ENCODE data around the gene HRH2. TPM values are rescaled to one million over a fixed set of nuclear protein-coding genes. Genes with fewer than 3 reads are reported as not detected.

HRH2 gene
- total and polyA plus RNA-seq, 7 experiments from 2014 or later, result 5.0 to 26.3 (median 8.0) TPM

DNA sequence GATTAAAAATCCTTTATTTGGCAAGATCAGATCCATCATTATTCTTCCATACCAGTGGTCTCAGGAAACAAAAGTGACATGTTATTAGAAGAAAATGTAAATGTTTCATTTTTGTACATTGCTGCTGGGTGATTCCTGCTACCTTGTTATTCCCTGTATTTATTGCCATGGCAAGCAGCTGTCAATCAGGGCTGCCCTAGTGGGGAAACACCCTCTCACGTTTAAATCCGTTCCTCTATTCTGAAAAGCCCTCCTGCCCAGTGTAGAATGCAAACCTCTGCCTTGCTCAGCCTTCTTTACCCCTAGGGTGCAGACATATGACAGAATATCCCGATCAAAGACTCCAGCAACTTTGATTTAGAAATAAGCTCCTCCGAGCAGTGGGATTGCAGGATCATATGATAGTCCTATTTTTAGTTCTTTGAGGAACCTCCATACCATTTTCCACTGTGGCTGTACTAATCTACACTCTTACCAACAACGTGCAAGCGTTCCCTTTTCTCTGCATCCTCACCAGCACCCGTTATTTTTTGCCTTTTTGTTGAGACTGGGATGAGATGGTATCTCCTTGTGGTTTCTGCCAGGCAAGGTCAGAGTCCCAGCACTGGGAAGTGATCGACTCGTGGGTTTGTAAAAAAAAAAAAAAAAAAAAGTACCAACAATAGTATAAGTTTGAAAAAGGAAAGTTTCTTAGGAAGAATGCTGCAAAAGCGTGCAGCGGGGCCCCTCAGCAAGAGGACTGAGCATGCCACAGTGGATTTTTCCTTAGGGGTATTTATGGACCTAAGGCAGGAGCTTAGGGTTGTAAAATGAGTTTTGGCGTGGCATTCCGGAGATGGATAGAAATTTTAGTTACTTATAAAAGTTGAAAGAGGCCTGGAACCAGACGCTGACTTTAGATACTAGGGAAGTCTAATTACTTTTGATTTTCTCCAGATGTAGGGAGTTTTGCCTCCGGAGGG lies 66.7 kb downstream of the HRH2 start:
- Mint-ChIP-seq H3K4me1 (peaks cover 0 to 2% (median 1%) of the 10 kb centered on the region in 7 donors), H3K36me3 (no peaks in the 10 kb centered on the region), H3K27ac (no peak overlapping the region), H3K4me3 (no peak overlapping the region), H3K27me3 (peaks cover 6 to 17% (median 7%) of the 10 kb centered on the region in 5 donors), H3K9me3 (peaks cover 0 to 1% (median 0%) of the 10 kb centered on the region in 11 donors)
- ATAC-seq (no peak), DNase-seq (no peak)
- Histone ChIP-seq H3K9me3 (ENCODE audit: control insufficient read depth in 2 of 3, low read length in 3 of 3) (no peaks in the 10 kb centered on the region), H3K27ac (ENCODE audit: low read depth, low read length) (no peak overlapping the region), H3K4me3 (ENCODE audit: low read length) (no peak overlapping the region), H3K36me3 (ENCODE audit: control insufficient read depth in 2 of 3, insufficient read depth in 3 of 3, low read length in 3 of 3) (no peaks in the 10 kb centered on the region), H3K27me3 (ENCODE audit: control insufficient read depth in 2 of 2, insufficient read depth in 2 of 2, low read length in 2 of 2) (no peaks in the 10 kb centered on the region), H3K4me1 (ENCODE audit: control insufficient read depth in 2 of 2, insufficient read depth in 2 of 2, low read length in 2 of 2) (peaks cover 0 to under 1% of the 10 kb centered on the region in 2 donors)
- intact Hi-C loops (cut with micrococcal nuclease), result no loop called here
- CTCF ChIA-PET, result interaction anchor here (0.9 to 1.3 kb wide), 2 partner anchors 125 to 190 kb away, joined by 3 read pairs; no protein-coding TSS in a partner anchor
- POLR2A ChIA-PET, result interaction anchor here (0.6 kb wide), 1 partner anchor 229 kb away, joined by 3 read pairs; no protein-coding TSS in a partner anchor

DNA sequence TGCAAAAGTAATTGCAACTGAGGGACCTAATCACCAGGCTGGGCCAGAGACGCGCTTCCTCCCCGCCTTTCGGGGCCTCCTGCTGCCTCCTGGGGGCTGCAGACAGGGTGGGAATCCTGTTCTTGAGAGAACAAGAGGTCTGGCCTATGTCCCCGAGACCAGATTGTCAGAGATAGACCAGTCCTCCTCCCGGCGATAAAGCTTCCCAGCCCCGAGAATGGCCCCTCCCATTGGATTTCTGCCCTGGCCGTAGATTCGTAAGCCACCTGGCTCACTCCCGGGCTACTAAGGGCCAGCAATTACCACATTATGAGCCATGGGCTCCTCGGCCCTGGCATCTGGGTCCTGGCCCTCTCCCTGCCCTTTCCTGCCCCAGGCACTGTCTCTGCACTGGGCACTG lies 70.4 kb downstream of the HRH2 start:
- Histone ChIP-seq H3K27me3 (ENCODE audit: control insufficient read depth in 2 of 2, insufficient read depth in 2 of 2, low read length in 2 of 2) (no peaks in the 10 kb centered on the region), H3K9me3 (ENCODE audit: control insufficient read depth in 2 of 3, low read length in 3 of 3) (no peaks in the 10 kb centered on the region), H3K27ac (ENCODE audit: low read depth, low read length) (no peak overlapping the region), H3K4me1 (ENCODE audit: control insufficient read depth in 2 of 2, insufficient read depth in 2 of 2, low read length in 2 of 2) (peaks cover 0 to 3% of the 10 kb centered on the region in 2 donors), H3K4me3 (ENCODE audit: low read length) (no peak overlapping the region), H3K36me3 (ENCODE audit: control insufficient read depth in 2 of 3, insufficient read depth in 3 of 3, low read length in 3 of 3) (no peaks in the 10 kb centered on the region)
- ATAC-seq (no peak), DNase-seq (no peak)
- Mint-ChIP-seq H3K27me3 (peaks cover 12 to 30% (median 19%) of the 10 kb centered on the region in 5 donors), H3K4me3 (no peak overlapping the region), H3K36me3 (peaks cover 0 to 3% (median 0%) of the 10 kb centered on the region in 5 donors), H3K9me3 (peaks cover 0 to 4% (median 0%) of the 10 kb centered on the region in 11 donors), H3K27ac (no peak overlapping the region), H3K4me1 (peaks cover 0 to 9% (median 7%) of the 10 kb centered on the region in 7 donors)
- CTCF ChIA-PET, result interaction anchor here (1.1 to 2.0 kb wide), 4 partner anchors 9 to 1384 kb away, joined by 3 to 6 read pairs (median 5); no protein-coding TSS in a partner anchor
- POLR2A ChIA-PET, result interaction anchor here (0.6 kb wide), 1 partner anchor 1402 kb away, joined by 3 read pairs; no protein-coding TSS in a partner anchor
- intact Hi-C loops (cut with micrococcal nuclease), result no loop called here

DNA sequence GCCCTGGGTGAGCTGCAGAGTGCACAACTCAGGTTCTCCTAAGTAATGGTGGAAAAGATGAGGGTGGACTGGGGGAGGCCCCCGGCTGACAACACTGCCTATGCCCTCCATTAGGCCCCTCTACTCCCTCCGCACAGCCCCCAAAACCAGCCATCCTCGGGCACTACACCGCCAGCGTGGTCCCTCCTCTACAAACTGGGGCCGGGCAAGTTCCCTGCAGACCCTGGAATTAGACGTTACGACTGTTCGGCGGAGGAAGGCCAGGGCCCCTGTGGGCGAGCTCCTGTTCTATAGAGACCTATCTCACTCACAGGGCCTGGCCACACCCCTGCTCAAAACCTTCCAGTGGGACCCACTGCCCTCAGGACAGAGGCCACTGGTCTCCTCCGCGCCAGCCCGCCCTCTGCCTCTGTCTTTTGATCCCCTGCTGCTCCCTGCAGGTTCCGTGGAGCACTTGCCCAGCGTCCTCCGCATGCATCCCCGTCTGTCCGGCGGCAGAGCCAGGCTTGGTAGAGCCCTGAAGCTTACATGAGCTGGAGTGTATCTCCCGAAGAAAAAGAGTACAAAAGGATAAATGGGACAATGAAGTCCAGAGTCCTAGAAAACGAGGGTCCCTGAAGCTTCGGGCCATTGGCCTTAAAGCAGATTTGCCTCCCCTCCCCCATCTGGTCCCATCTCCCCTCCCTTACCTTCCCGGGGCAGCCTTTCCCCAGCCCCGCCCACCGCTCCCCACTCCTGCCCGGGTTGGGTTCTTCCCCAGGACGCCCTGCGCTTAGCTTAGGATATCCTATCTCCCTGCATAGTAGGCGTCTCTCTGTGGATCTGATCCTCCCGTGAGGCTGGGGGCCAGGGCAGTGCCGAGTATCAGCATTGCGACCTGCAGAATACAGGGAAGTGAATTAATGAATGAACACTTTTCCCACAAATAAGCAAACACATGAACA lies 71.3 kb downstream of the HRH2 start:
- Mint-ChIP-seq H3K4me1 (peaks cover 0 to 9% (median 7%) of the 10 kb centered on the region in 7 donors), H3K27ac (no peak overlapping the region), H3K36me3 (peaks cover 0 to 3% (median 0%) of the 10 kb centered on the region in 5 donors), H3K27me3 (peaks cover 13 to 38% (median 19%) of the 10 kb centered on the region in 5 donors), H3K9me3 (peaks cover 0 to 4% (median 0%) of the 10 kb centered on the region in 11 donors), H3K4me3 (peak overlapping the region in 4 of 10 donors; percentile 1 to 15 (median 10))
- no peak overlapping the region for H3K27ac ChIP-seq (ENCODE audit: low read depth, low read length)
- CTCF ChIA-PET, result interaction anchor here (0.6 to 2.1 kb wide), 18 partner anchors 10 to 1384 kb away, joined by 3 to 12 read pairs (median 3); partner anchors contain the start of gene CLTB
- peaks cover 0 to 3% of the 10 kb centered on the region in 2 donors for H3K4me1 ChIP-seq (ENCODE audit: control insufficient read depth in 2 of 2, insufficient read depth in 2 of 2, low read length in 2 of 2)
- no peaks in the 10 kb centered on the region for H3K27me3 ChIP-seq (ENCODE audit: control insufficient read depth in 2 of 2, insufficient read depth in 2 of 2, low read length in 2 of 2)
- ATAC-seq, result no peak
- H3K36me3 ChIP-seq (ENCODE audit: control insufficient read depth in 2 of 3, insufficient read depth in 3 of 3, low read length in 3 of 3), result no peaks in the 10 kb centered on the region
- POLR2A ChIA-PET, result no interaction called here
- no peak overlapping the region for H3K4me3 ChIP-seq (ENCODE audit: low read length)
- H3K9me3 ChIP-seq (ENCODE audit: control insufficient read depth in 2 of 3, low read length in 3 of 3), result no peaks in the 10 kb centered on the region
- intact Hi-C loops (cut with micrococcal nuclease), result loop anchor here in 1 of 2 donors (1.0 kb wide), 1 partner anchor 890 kb away; no protein-coding TSS in a partner anchor
- no peak for DNase-seq

DNA sequence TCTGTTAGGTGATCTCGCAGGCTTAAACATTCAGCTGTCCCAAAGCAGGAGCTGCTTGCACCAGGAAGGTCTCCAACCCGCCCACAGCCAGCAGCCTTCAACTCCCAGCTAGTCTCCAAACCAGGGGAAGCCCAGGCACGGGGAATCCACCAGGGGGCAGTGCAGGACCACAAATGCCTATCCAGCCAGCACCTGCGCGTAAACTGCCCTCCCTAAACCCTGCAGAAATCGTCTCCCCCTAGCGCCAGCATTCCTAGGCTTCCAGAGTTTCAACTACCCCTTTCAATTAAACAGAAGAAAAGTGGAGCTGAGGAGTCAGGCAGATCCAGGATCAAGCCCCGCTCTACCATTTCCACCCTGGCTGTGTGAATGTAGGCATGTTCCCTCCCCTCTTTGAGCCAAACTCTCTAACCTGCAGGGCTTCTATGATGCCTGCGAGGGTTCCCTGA lies 72.0 kb downstream of the HRH2 start:
- peak; percentile 79 to 95 (median 90) for DNase-seq
- Mint-ChIP-seq H3K9me3 (peaks cover 0 to 4% (median 0%) of the 10 kb centered on the region in 11 donors), H3K4me1 (peaks cover 0 to 9% (median 7%) of the 10 kb centered on the region in 7 donors), H3K4me3 (peak overlapping the region in 4 of 10 donors; percentile 1 to 15 (median 10)), H3K27ac (peak overlapping the region in 1 of 9 donors; percentile 41), H3K27me3 (peaks cover 13 to 39% (median 22%) of the 10 kb centered on the region in 5 donors), H3K36me3 (peaks cover 0 to 3% (median 0%) of the 10 kb centered on the region in 5 donors)
- no peaks in the 10 kb centered on the region for H3K9me3 ChIP-seq (ENCODE audit: control insufficient read depth in 2 of 3, low read length in 3 of 3)
- intact Hi-C loops (cut with micrococcal nuclease), result loop anchor here (1.0 to 5.0 kb wide), 2 partner anchors 889 to 1227 kb away; no protein-coding TSS in a partner anchor
- H3K4me3 ChIP-seq (ENCODE audit: low read length), result no peak overlapping the region
- H3K4me1 ChIP-seq (ENCODE audit: control insufficient read depth in 2 of 2, insufficient read depth in 2 of 2, low read length in 2 of 2), result peaks cover 0 to 3% of the 10 kb centered on the region in 2 donors
- ATAC-seq, result peak; percentile 95
- no peaks in the 10 kb centered on the region for H3K36me3 ChIP-seq (ENCODE audit: control insufficient read depth in 2 of 3, insufficient read depth in 3 of 3, low read length in 3 of 3)
- POLR2A ChIA-PET, result no interaction called here
- CTCF ChIA-PET, result interaction anchor here (0.6 to 2.1 kb wide), 21 partner anchors 9 to 1383 kb away, joined by 3 to 12 read pairs (median 3); partner anchors contain the start of gene CLTB
- no peaks in the 10 kb centered on the region for H3K27me3 ChIP-seq (ENCODE audit: control insufficient read depth in 2 of 2, insufficient read depth in 2 of 2, low read length in 2 of 2)
- no peak overlapping the region for H3K27ac ChIP-seq (ENCODE audit: low read depth, low read length)

DNA sequence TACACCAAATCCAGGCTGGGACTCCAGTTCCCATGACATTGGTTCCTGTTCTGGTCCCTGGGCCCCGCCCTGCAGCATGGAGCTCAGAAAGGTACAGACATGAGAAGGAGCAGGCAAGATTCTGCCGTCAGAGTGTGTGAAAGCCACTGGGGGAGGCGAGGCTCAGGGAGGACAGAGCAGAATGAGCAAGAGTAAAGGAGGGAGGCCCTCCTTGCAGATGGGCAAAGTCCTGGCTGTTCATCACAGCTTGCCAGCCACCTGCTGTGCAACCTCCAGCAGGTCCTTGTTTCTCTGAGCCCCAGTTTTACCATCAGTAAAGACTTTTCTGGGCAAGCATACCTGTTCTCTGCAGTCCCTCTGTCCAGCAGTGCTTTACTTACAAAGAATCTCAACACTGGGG lies 73.3 kb downstream of the HRH2 start:
- Histone ChIP-seq H3K9me3 (ENCODE audit: control insufficient read depth in 2 of 3, low read length in 3 of 3) (no peaks in the 10 kb centered on the region), H3K36me3 (ENCODE audit: control insufficient read depth in 2 of 3, insufficient read depth in 3 of 3, low read length in 3 of 3) (no peaks in the 10 kb centered on the region), H3K27me3 (ENCODE audit: control insufficient read depth in 2 of 2, insufficient read depth in 2 of 2, low read length in 2 of 2) (no peaks in the 10 kb centered on the region), H3K4me1 (ENCODE audit: control insufficient read depth in 2 of 2, insufficient read depth in 2 of 2, low read length in 2 of 2) (peaks cover 0 to 3% of the 10 kb centered on the region in 2 donors), H3K4me3 (ENCODE audit: low read length) (no peak overlapping the region), H3K27ac (ENCODE audit: low read depth, low read length) (no peak overlapping the region)
- Mint-ChIP-seq H3K4me1 (peaks cover 0 to 9% (median 7%) of the 10 kb centered on the region in 7 donors), H3K36me3 (peaks cover 0 to 3% (median 0%) of the 10 kb centered on the region in 5 donors), H3K27me3 (peaks cover 13 to 35% (median 22%) of the 10 kb centered on the region in 5 donors), H3K4me3 (no peak overlapping the region), H3K27ac (no peak overlapping the region), H3K9me3 (peaks cover 0 to 4% (median 0%) of the 10 kb centered on the region in 11 donors)
- no peak for DNase-seq
- no peak for ATAC-seq
- intact Hi-C loops (cut with micrococcal nuclease), result loop anchor here (5.0 kb wide), 1 partner anchor 1226 kb away; no protein-coding TSS in a partner anchor
- ChIA-PET POLR2A (no interaction called here), CTCF (interaction anchor here (0.6 to 1.3 kb wide), 3 partner anchors 8 to 826 kb away, joined by 3 to 5 read pairs (median 4); no protein-coding TSS in a partner anchor)
